LNCaP clone FGC (cell line): Measurements from ENCODE around the gene MMP1.

Source experiments
- DNase-seq: peaks from one replicate; pipeline ENCODE4 v3.0.0-alpha.2; 2011; ENCODE audit warnings: low read depth
- H3K4me3 ChIP-seq: 2 replicates; pipeline ENCODE4 v1.5.1; 2011; ENCODE audit warnings: mild to moderate bottlenecking, low read depth, low read length, control low read depth
- TF ChIP-seq, protein P1 (sequence below): IDR thresholded peaks from 2 replicates; pipeline ENCODE4 v1.5.1; 2012; ENCODE audit warnings: mild to moderate bottlenecking; ENCODE audit not compliant: control insufficient read depth, insufficient read depth; ENCODE audit errors: extremely low read depth

The MMP1 gene

DNA sequence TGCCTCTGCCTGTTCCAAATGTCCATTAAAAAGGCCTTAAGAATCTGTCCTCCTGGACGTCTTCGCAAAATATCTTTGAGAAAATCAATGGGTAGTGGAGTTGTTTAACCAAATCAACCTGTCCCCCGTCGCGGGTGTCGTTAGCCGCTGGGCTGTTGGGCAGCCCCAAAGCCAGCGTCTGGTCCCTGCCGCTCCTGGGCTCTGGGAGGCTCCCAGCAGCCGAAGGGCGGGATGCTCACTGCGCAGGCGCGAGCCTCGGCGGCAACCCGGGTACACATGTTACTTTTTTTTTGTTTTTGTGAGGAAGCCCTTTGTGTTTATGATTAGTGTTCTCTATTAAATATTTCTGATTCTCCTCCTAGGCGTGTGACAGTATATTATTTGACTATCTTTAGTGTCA lies 30.2 kb downstream of the MMP1 start:
- no peak overlapping the region for H3K4me3 ChIP-seq
- TF ChIP-seq, protein P1, sequence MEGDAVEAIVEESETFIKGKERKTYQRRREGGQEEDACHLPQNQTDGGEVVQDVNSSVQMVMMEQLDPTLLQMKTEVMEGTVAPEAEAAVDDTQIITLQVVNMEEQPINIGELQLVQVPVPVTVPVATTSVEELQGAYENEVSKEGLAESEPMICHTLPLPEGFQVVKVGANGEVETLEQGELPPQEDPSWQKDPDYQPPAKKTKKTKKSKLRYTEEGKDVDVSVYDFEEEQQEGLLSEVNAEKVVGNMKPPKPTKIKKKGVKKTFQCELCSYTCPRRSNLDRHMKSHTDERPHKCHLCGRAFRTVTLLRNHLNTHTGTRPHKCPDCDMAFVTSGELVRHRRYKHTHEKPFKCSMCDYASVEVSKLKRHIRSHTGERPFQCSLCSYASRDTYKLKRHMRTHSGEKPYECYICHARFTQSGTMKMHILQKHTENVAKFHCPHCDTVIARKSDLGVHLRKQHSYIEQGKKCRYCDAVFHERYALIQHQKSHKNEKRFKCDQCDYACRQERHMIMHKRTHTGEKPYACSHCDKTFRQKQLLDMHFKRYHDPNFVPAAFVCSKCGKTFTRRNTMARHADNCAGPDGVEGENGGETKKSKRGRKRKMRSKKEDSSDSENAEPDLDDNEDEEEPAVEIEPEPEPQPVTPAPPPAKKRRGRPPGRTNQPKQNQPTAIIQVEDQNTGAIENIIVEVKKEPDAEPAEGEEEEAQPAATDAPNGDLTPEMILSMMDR = no peak
- no peak for DNase-seq

GRCh38 chr11:102763440-102763839 lies 34.5 kb downstream of the MMP1 start:
- DNase-seq = no peak
- H3K4me3 ChIP-seq = no peak overlapping the region
- TF ChIP-seq, protein P1 = no peak

GRCh38 chr11:102762361-102762767 lies 35.6 kb downstream of the MMP1 start:
- DNase-seq = no peak
- no peak overlapping the region for H3K4me3 ChIP-seq
- TF ChIP-seq, protein P1 = no peak

DNA sequence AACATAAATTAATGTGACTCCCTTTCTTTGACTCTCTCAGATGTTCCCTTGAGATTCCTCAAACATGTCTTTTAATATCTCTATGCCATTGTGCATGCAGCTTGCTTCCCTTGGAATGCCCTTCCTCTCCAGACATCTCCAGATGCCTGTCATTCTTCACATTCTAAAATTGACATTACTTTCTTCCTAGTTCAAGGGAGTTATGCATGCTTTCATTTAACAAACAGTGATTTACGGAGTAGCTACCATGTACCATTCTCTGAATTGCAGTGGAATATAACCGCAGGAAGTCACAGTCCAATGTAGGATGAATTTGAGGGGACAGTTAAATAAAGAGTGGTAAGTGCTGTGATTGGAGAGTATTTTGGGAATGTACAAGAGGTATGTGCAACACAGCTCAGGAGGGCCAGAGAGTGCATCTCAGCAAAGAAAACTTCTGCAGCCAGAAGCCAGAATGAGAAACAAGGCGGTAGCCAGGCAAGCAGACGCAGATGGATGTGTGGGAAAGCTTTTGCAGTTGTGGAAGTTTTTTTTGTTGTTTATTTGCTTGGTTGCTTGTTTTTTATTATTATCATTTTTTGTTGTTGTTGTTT lies 36.2 kb downstream of the MMP1 start:
- H3K4me3 ChIP-seq = no peak overlapping the region
- TF ChIP-seq, protein P1 = no peak
- no peak for DNase-seq

DNA sequence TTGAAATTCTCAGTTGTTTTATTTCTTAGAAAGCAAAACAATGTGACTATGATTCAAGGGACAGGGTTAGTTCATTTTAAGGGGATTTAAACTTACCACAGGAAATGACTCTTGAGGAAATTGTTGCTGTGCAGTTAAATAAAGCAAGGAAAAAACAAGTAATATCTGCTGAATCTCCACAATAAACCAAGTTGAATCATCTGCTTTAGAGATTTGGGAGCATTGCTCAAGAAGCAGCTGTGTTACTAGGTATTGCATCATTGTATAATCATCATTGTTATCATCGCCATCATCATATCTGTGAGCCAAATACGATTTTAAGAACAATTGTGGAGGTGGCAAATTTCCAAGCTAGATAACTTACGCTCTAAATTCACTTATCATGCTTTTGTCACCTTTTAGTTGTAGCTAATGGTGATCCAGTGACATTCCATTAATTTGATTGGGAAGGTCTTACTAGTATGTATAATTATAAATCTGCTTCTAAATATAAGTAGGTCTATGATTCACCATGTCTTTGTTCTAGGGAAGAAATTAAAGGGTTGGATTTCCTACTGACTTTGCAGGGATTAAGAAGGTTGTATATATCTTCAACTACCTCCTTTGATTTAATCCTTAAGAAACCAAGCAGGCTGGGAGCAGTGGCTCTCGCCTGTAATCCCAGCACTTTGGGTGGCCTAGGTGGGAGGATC lies 37.5 kb downstream of the MMP1 start:
- no peak overlapping the region for H3K4me3 ChIP-seq
- DNase-seq = no peak
- TF ChIP-seq, protein P1 = no peak

GRCh38 chr11:102757823-102758549 lies 40.0 kb downstream of the MMP1 start:
- TF ChIP-seq, protein P1 = no peak
- no peak overlapping the region for H3K4me3 ChIP-seq
- no peak for DNase-seq
